Renal cortex interstitium (tissue), 15 donors: Measurements from ENCODE around the gene NGDN. TPM values are rescaled to one million over a fixed set of nuclear protein-coding genes. Genes with fewer than 3 reads are reported as not detected.
A peak's percentile ranks its signal among the peaks of the same experiment; 100 is the strongest.
"Not testable (repeated sequence)": the region's sequence is repeated elsewhere in the genome, so short reads cannot be mapped to it uniquely, and the experiment has no call there.

Experiments
- DNase-seq, 11 donors: peaks; one replicate each; pipeline ENCODE4 v3.0.0-alpha.2; 2013; ENCODE audit warnings: low read depth in 9 of 11, low spot score in 4 of 11; ENCODE audit errors: extremely low read depth in 1 of 11
- long read RNA-seq, 16 experiments: transcript quantifications; one replicate each; lab custom pipeline, GENCODE V29; 2026
- polyA plus RNA-seq, 3 donors: library from polyadenylated mRNA; unstranded; fragments of 120-200 nt; gene quantifications; one replicate each; pipeline ENCODE4 v1.2.1, GENCODE V29; 2013; ENCODE audit not compliant: insufficient read length in 3 of 3

Gene NGDN
- 10 to 100 TPM; 60.8 to 69.8 (median 63.8) TPM for polyA plus RNA-seq
- long read RNA-seq, donor 1, transcript NGDN-202 (11 exons, 1,143 nt) = major isoform, 17 of 27 reads
- long read RNA-seq, donor 1, partial matches to known transcripts = 7 of 27 reads
- long read RNA-seq, donor 1, other reads (novel, unspliced or antisense) = 0 of 27 reads
- long read RNA-seq, donor 2, transcript NGDN-202 (11 exons, 1,143 nt) = major isoform, 19 of 28 reads
- long read RNA-seq, donor 2, partial matches to known transcripts = 7 of 28 reads
- long read RNA-seq, donor 2, other reads (novel, unspliced or antisense) = 0 of 28 reads
- long read RNA-seq, donor 3, transcript NGDN-202 (11 exons, 1,143 nt) = major isoform, 23 of 48 reads
- long read RNA-seq, donor 3, partial matches to known transcripts = 22 of 48 reads
- long read RNA-seq, donor 3, other reads (novel, unspliced or antisense) = 0 of 48 reads
- long read RNA-seq, donor 4, transcript NGDN-202 (11 exons, 1,143 nt) = major isoform, 19 of 50 reads
- long read RNA-seq, donor 4, partial matches to known transcripts = 23 of 50 reads
- long read RNA-seq, donor 4, other reads (novel, unspliced or antisense) = 0 of 50 reads
- long read RNA-seq, donor 5 = 0 reads
- long read RNA-seq, donor 6, transcript NGDN-202 (11 exons, 1,143 nt) = major isoform, 12 of 25 reads
- long read RNA-seq, donor 6, partial matches to known transcripts = 11 of 25 reads
- long read RNA-seq, donor 6, other reads (novel, unspliced or antisense) = 0 of 25 reads
- long read RNA-seq, donor 7, transcript NGDN-202 (11 exons, 1,143 nt) = major isoform, 26 of 40 reads
- long read RNA-seq, donor 7, partial matches to known transcripts = 13 of 40 reads
- long read RNA-seq, donor 7, other reads (novel, unspliced or antisense) = 0 of 40 reads
- long read RNA-seq, donor 8 = 0 reads
- long read RNA-seq, donor 9, transcript NGDN-202 (11 exons, 1,143 nt) = major isoform, 14 of 43 reads
- long read RNA-seq, donor 9, partial matches to known transcripts = 29 of 43 reads
- long read RNA-seq, donor 9, other reads (novel, unspliced or antisense) = 0 of 43 reads
- long read RNA-seq, donor 10, transcript NGDN-202 (11 exons, 1,143 nt) = major isoform, 17 of 47 reads
- long read RNA-seq, donor 10, partial matches to known transcripts = 26 of 47 reads
- long read RNA-seq, donor 10, other reads (novel, unspliced or antisense) = 0 of 47 reads
- long read RNA-seq, donor 11, transcript NGDN-202 (11 exons, 1,143 nt) = major isoform, 16 of 39 reads
- long read RNA-seq, donor 11, partial matches to known transcripts = 19 of 39 reads
- long read RNA-seq, donor 11, other reads (novel, unspliced or antisense) = 0 of 39 reads
- long read RNA-seq, donor 12, transcript NGDN-202 (11 exons, 1,143 nt) = major isoform, 17 of 24 reads
- long read RNA-seq, donor 12, partial matches to known transcripts = 7 of 24 reads
- long read RNA-seq, donor 12, other reads (novel, unspliced or antisense) = 0 of 24 reads
- long read RNA-seq, donor 13 = 0 reads
- long read RNA-seq, donor 14, transcript NGDN-202 (11 exons, 1,143 nt) = major isoform, 24 of 43 reads
- long read RNA-seq, donor 14, partial matches to known transcripts = 15 of 43 reads
- long read RNA-seq, donor 14, other reads (novel, unspliced or antisense) = 0 of 43 reads
- long read RNA-seq, donor 15, transcript NGDN-202 (11 exons, 1,143 nt) = major isoform, 12 of 19 reads
- long read RNA-seq, donor 15, partial matches to known transcripts = 7 of 19 reads
- long read RNA-seq, donor 15, other reads (novel, unspliced or antisense) = 0 of 19 reads
- long read RNA-seq, donor 16, transcript NGDN-202 (11 exons, 1,143 nt) = major isoform, 55 of 122 reads
- long read RNA-seq, donor 16, partial matches to known transcripts = 60 of 122 reads
- long read RNA-seq, donor 16, other reads (novel, unspliced or antisense) = 0 of 122 reads

- DNase-seq = peak; percentile 98 to 100 (median 99)
Observed at GRCh38 chr14:23469127-23469905, at the start of gene NGDN. NGDN (plus strand) TSS chr14:23469703; CDS start chr14:23469716, 13 bp downstream.

GRCh38 chr14:23421594-23421993 is 47.9 kb upstream of the NGDN start:
- no peak for DNase-seq

GRCh38 chr14:23423657-23424056 is 45.8 kb upstream of the NGDN start:
- no peak for DNase-seq

- DNase-seq = no peak
Observed at GRCh38 chr14:23425169-23425568, 44.3 kb upstream of the NGDN start.

- DNase-seq = not testable (repeated sequence)
Observed at GRCh38 chr14:23425798-23426197, 43.7 kb upstream of the NGDN start.

- DNase-seq = no peak
Observed at GRCh38 chr14:23428686-23429495, 40.6 kb upstream of the NGDN start.

- no peak for DNase-seq
Observed at GRCh38 chr14:23430016-23430722, 39.3 kb upstream of the NGDN start.

GRCh38 chr14:23430723-23431085 is 38.8 kb upstream of the NGDN start:
- peak in 2 of 11 donors; percentile 36 to 68 for DNase-seq

- DNase-seq = no peak
Observed at GRCh38 chr14:23431486-23431885, 38.0 kb upstream of the NGDN start.

GRCh38 chr14:23432102-23432925 is 37.2 kb upstream of the NGDN start:
- no peak for DNase-seq

GRCh38 chr14:23432946-23433345 is 36.6 kb upstream of the NGDN start:
- DNase-seq = no peak

GRCh38 chr14:23433457-23433856 is 36.0 kb upstream of the NGDN start:
- no peak for DNase-seq

- DNase-seq = no peak
Observed at GRCh38 chr14:23434488-23435222, 34.8 kb upstream of the NGDN start.

GRCh38 chr14:23435543-23436326 is 33.8 kb upstream of the NGDN start, which contains the start of gene MYH7:
MYH7 (minus strand) TSS chr14:23435660; CDS start chr14:23433732, 1,928 bp downstream.
- DNase-seq = no peak
